ENCODE data around the gene PPM1H. TPM values are rescaled to one million over a fixed set of nuclear protein-coding genes. Genes with fewer than 3 reads are reported as not detected.

The PPM1H gene
- total and polyA plus RNA-seq, 10 of the 15 experiments (the other 5 are each of a cell fraction or from before 2014, with no cell fraction given) = 0.11 to 0.83 (median 0.49) TPM

DNA sequence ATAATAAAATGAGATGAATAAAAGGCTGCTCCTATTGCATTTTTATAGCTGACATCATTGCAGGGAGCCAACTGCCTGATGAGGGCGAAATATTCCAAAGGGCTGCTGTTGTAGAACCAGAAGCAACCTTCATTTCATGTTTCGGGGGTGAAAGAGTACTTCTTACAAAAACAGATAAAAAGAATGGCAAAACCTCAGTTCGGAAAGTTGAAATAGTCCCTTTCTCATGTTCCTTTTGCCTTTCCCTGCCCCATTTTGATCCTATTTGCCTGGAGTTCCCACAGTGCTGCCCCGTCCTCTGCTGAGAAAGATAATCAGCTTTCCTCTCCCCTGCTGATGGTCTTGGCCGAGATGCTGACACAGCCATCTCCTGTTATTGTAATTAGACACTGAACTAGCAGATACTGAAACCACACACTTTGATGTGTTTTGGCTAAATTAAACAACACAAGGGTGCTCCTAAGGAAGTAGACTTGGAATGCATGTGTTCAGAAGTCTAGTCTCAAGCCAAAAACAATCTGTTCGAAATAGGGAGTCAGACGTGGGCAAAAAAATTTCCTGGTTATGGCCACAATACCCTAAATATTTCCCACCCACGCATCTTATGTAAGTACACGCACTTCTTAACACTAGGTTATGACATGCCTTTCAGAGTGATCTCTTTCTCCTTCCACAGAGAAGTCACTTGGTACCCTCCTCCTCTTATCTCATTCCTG, 117.2 kb downstream of the PPM1H start (continued):
- TF ChIP-seq MLLT1 (IDR thresholded peaks at IDR 0.05) (no peak), CTCF (IDR thresholded peaks at IDR 0.05 in 2 of 3, conservative IDR thresholded peaks at IDR 0.05 in 1 of 3; ENCODE audit: control insufficient read depth in 2 of 3, extremely low read depth in 1 of 3, insufficient read depth in 1 of 3, low read depth in 3 of 3, low read length in 3 of 3) (no peak), RFX5 (IDR thresholded peaks at IDR 0.05; ENCODE audit: low read depth, low read length) (no peak), CBX3 (IDR thresholded peaks at IDR 0.05; ENCODE audit: borderline replicate concordance, low read depth) (no peak), CEBPZ (IDR thresholded peaks at IDR 0.05; ENCODE audit: low read depth, low read length) (no peak), TARDBP (IDR thresholded peaks at IDR 0.05; ENCODE audit: borderline replicate concordance) (no peak), BCLAF1 (IDR thresholded peaks at IDR 0.05) (no peak), ZNF687 (IDR thresholded peaks at IDR 0.05) (no peak), HDAC2 (IDR thresholded peaks at IDR 0.05) (no peak), RAD21 (IDR thresholded peaks at IDR 0.05; ENCODE audit: insufficient read depth, low read depth, low read length) (no peak), IKZF1 (conservative IDR thresholded peaks at IDR 0.05) (no peak)

All from GM12878 (cell line).